ENCODE results near the gene PKHD1. TPM values are rescaled to one million over a fixed set of nuclear protein-coding genes. Genes with fewer than 3 reads are reported as not detected.

PKHD1 gene
- polyA plus RNA-seq, 1 of the 3 experiments (the other 2 are of a cell fraction): not detected

- no peaks in the 10 kb centered on the region for H3K9me2 ChIP-seq
- H3K27ac ChIP-seq (ENCODE audit: low read depth in 2 of 2, low read length in 1 of 2): peak overlapping the region in 1 of 2 experiments; percentile 99; a peak in 2 of 4 replicates
- H3K4me2 ChIP-seq: no peak overlapping the region
- no peak overlapping the region for H3K9ac ChIP-seq
- H2AFZ ChIP-seq (ENCODE audit: low read depth): no peak overlapping the region
- peaks cover 0 to 19% of the 10 kb centered on the region in 2 experiments; a peak in 2 of 4 replicates for H3K4me1 ChIP-seq (ENCODE audit: control insufficient read depth in 1 of 2, insufficient read depth in 2 of 2, low read depth in 1 of 2, low read length in 1 of 2)
- POLR2A ChIA-PET: no interaction called here
- no peaks in the 10 kb centered on the region for H3K9me3 ChIP-seq
- no peak for DNase-seq
- no peak overlapping the region for H3K4me3 ChIP-seq (ENCODE audit: low read depth in 2 of 2, low read length in 1 of 2)
- no peaks in the 10 kb centered on the region for H3K79me2 ChIP-seq (ENCODE audit: insufficient read depth)
- H3K36me3 ChIP-seq (replicated peaks in 1 of 2; ENCODE audit: control insufficient read depth in 1 of 2, insufficient read depth in 2 of 2, low read length in 1 of 2): no peaks in the 10 kb centered on the region
- TF ChIP-seq SIN3A (IDR thresholded peaks at IDR 0.05; ENCODE audit: borderline replicate concordance, low read depth, low read length): no peak
- TF ChIP-seq EZH2phosphoT487 (IDR thresholded peaks at IDR 0.05; ENCODE audit: borderline replicate concordance, low read depth): no peak
- no peak for TF ChIP-seq FOXJ3 (CRISPR knock-in tag; IDR thresholded peaks at IDR 0.05)
- no peaks in the 10 kb centered on the region for H3F3A ChIP-seq (replicated peaks; ENCODE audit: insufficient read depth)
- H4K20me1 ChIP-seq (ENCODE audit: insufficient read depth): no peaks in the 10 kb centered on the region
- H3K27me3 ChIP-seq (ENCODE audit: insufficient read depth): no peaks in the 10 kb centered on the region
- CTCF ChIA-PET: interaction anchor here (0.7 to 1.3 kb wide), 4 partner anchors 22 to 384 kb away, joined by 3 to 4 read pairs (median 3); no protein-coding TSS in a partner anchor
Measured at GRCh38 chr6:51953246-51953645, 134.2 kb downstream of the PKHD1 start.

- Histone ChIP-seq H3F3A (replicated peaks; ENCODE audit: insufficient read depth) (no peaks in the 10 kb centered on the region), H3K79me2 (ENCODE audit: insufficient read depth) (no peaks in the 10 kb centered on the region), H2AFZ (ENCODE audit: low read depth) (no peak overlapping the region), H3K36me3 (replicated peaks in 1 of 2; ENCODE audit: control insufficient read depth in 1 of 2, insufficient read depth in 2 of 2, low read length in 1 of 2) (no peaks in the 10 kb centered on the region), H3K4me2 (no peak overlapping the region), H3K27me3 (ENCODE audit: insufficient read depth) (no peaks in the 10 kb centered on the region), H3K9me3 (no peaks in the 10 kb centered on the region), H3K9ac (no peak overlapping the region), H3K4me1 (ENCODE audit: control insufficient read depth in 1 of 2, insufficient read depth in 2 of 2, low read depth in 1 of 2, low read length in 1 of 2) (peaks cover 0 to 19% of the 10 kb centered on the region in 2 experiments; a peak in 2 of 4 replicates), H3K27ac (ENCODE audit: low read depth in 2 of 2, low read length in 1 of 2) (peak overlapping the region in 1 of 2 experiments; percentile 99; a peak in 2 of 4 replicates), H3K9me2 (no peaks in the 10 kb centered on the region), H4K20me1 (ENCODE audit: insufficient read depth) (no peaks in the 10 kb centered on the region), H3K4me3 (ENCODE audit: low read depth in 2 of 2, low read length in 1 of 2) (no peak overlapping the region)
- TF ChIP-seq SIN3A (IDR thresholded peaks at IDR 0.05; ENCODE audit: borderline replicate concordance, low read depth, low read length) (no peak), RFX5 (IDR thresholded peaks at IDR 0.05; ENCODE audit: low read length) (no peak), EP300 (IDR thresholded peaks at IDR 0.05; ENCODE audit: borderline replicate concordance in 1 of 2, low read depth in 1 of 2, low read length in 1 of 2) (peak in 1 of 2 experiments; percentile 86; a peak in 2 of 4 replicates), GATA2 (CRISPR knock-in tag; IDR thresholded peaks at IDR 0.05) (peak; percentile 71), RAD21 (IDR thresholded peaks at IDR 0.05; ENCODE audit: low read length) (no peak), TCF12 (IDR thresholded peaks at IDR 0.05) (no peak), CHD2 (IDR thresholded peaks at IDR 0.05; ENCODE audit: low read length, partially characterized antibody) (no peak), JUND (IDR thresholded peaks at IDR 0.05) (no peak), FOXJ3 (CRISPR knock-in tag; IDR thresholded peaks at IDR 0.05) (peak; percentile 70)
- ChIA-PET CTCF (interaction anchor here (1.3 to 1.8 kb wide), 5 partner anchors 9 to 386 kb away, joined by 3 to 7 read pairs (median 3); no protein-coding TSS in a partner anchor), POLR2A (interaction anchor here (1.0 kb wide), 1 partner anchor 1102 kb away, joined by 4 read pairs; no protein-coding TSS in a partner anchor)
- DNase-seq: no peak
Measured at GRCh38 chr6:51951924-51952323, 135.5 kb downstream of the PKHD1 start.

GRCh38 chr6:51949526-51949925 lies 137.9 kb downstream of the PKHD1 start:
- 10% methylated on average over 2 of the region's 5 CpGs for WGBS (ENCODE audit: low lambda C conversion rate)
- POLR2A ChIA-PET: no interaction called here
- peak overlapping the region in 1 of 2 experiments; percentile 99; a peak in 2 of 4 replicates for H3K27ac ChIP-seq (ENCODE audit: low read depth in 2 of 2, low read length in 1 of 2)
- no peaks in the 10 kb centered on the region for H4K20me1 ChIP-seq (ENCODE audit: insufficient read depth)
- H3K4me1 ChIP-seq (ENCODE audit: control insufficient read depth in 1 of 2, insufficient read depth in 2 of 2, low read depth in 1 of 2, low read length in 1 of 2): peaks cover 0 to 17% of the 10 kb centered on the region in 2 experiments; a peak in 2 of 4 replicates
- H3K4me3 ChIP-seq (ENCODE audit: low read depth in 2 of 2, low read length in 1 of 2): no peak overlapping the region
- H2AFZ ChIP-seq (ENCODE audit: low read depth): no peak overlapping the region
- DNase-seq: no peak
- no peaks in the 10 kb centered on the region for H3K79me2 ChIP-seq (ENCODE audit: insufficient read depth)
- TF ChIP-seq NRF1 (IDR thresholded peaks at IDR 0.05; ENCODE audit: low read depth, low read length) (no peak), TCF12 (IDR thresholded peaks at IDR 0.05) (no peak), GABPA (IDR thresholded peaks at IDR 0.05; ENCODE audit: low read depth) (no peak), JUND (IDR thresholded peaks at IDR 0.05) (no peak), RAD21 (IDR thresholded peaks at IDR 0.05; ENCODE audit: low read length) (no peak), NFIC (IDR thresholded peaks at IDR 0.05; ENCODE audit: borderline replicate concordance) (no peak), CTCF (IDR thresholded peaks at IDR 0.05) (no peak), POLR2AphosphoS5 (IDR thresholded peaks at IDR 0.05; ENCODE audit: low read depth, low read length) (no peak), MEF2A (IDR thresholded peaks at IDR 0.05; ENCODE audit: borderline replicate concordance, low read depth) (no peak), USF1 (IDR thresholded peaks at IDR 0.05; ENCODE audit: borderline replicate concordance, low read depth) (no peak), SIN3A (IDR thresholded peaks at IDR 0.05; ENCODE audit: borderline replicate concordance, low read depth, low read length) (no peak)
- no peak overlapping the region for H3K4me2 ChIP-seq
- no peaks in the 10 kb centered on the region for H3K27me3 ChIP-seq (ENCODE audit: insufficient read depth)
- no peaks in the 10 kb centered on the region for H3K9me3 ChIP-seq
- H3K9me2 ChIP-seq: no peaks in the 10 kb centered on the region
- CTCF ChIA-PET: interaction anchor here (0.7 to 1.5 kb wide), 4 partner anchors 10 to 108 kb away, joined by 3 to 4 read pairs (median 4); no protein-coding TSS in a partner anchor
- no peak overlapping the region for H3K9ac ChIP-seq
- no peaks in the 10 kb centered on the region for H3F3A ChIP-seq (replicated peaks; ENCODE audit: insufficient read depth)
- no peaks in the 10 kb centered on the region for H3K36me3 ChIP-seq (replicated peaks in 1 of 2; ENCODE audit: control insufficient read depth in 1 of 2, insufficient read depth in 2 of 2, low read length in 1 of 2)

Measured in SK-N-SH (cell line).